SK-N-SH (cell line): ENCODE results near the gene ZMIZ1. TPM values are rescaled to one million over a fixed set of nuclear protein-coding genes. Genes with fewer than 3 reads are reported as not detected.

Experiments used
- CTCF ChIA-PET: fragments of 300-600, 350-600 bp; formaldehyde crosslinking; extraction: SDS; loops from one replicate; lab custom pipeline; 2021; lab: Yijun Ruan, JAX
- POLR2A ChIA-PET: fragments of 350-600 bp; sonication (Branson Sonifier 250); formaldehyde crosslinking; extraction: SDS; loops from one replicate; lab custom pipeline; 2020; ENCODE audit warnings: antibody characterized with exemption, inconsistent platforms; lab: Yijun Ruan, JAX
- DNase-seq: peaks from one replicate; pipeline ENCODE4 v3.0.0; 2012
- H2AFZ ChIP-seq: fragments of 200-600 bp; sonication (generic); 2 replicates; pipeline ENCODE4 v1.8.1; 2016; ENCODE audit warnings: antibody characterized with exemption, mild to moderate bottlenecking, low read depth
- H3F3A ChIP-seq: fragments of 200-600 bp; sonication (generic); replicated peaks from 2 replicates; pipeline ENCODE3; 2016; ENCODE audit warnings: antibody characterized with exemption, mild to moderate bottlenecking; ENCODE audit not compliant: insufficient read depth
- H3K27ac ChIP-seq, 2 experiments: fragments of 200-500 bp in 1 of 2; fragments of 200-600 bp in 1 of 2; sonication (Bioruptor generic) in 1 of 2; sonication (generic), shearing (Covaris generic) in 1 of 2; 2 replicates each; pipeline versions ENCODE4 v1.5.1 to v1.6.1; 2014 to 2016; ENCODE audit warnings: low read depth in 2 of 2, inconsistent platforms in 1 of 2, low read length in 1 of 2, mild to moderate bottlenecking in 1 of 2, mixed read lengths in 1 of 2
- H3K27me3 ChIP-seq: fragments of 200-600 bp; sonication (generic), shearing (Covaris generic); 2 replicates; pipeline ENCODE4 v1.6.1; 2016; ENCODE audit warnings: mixed run types; ENCODE audit not compliant: insufficient read depth
- H3K36me3 ChIP-seq, 2 experiments: fragments of 200-500 bp in 1 of 2; fragments of 200-600 bp in 1 of 2; sonication (Bioruptor generic) in 1 of 2; sonication (generic) in 1 of 2; replicated peaks in 1 of 2; 2 replicates each; pipeline versions ENCODE3 to v1.5.1; 2014 to 2016; ENCODE audit warnings: low read length in 1 of 2, mild to moderate bottlenecking in 1 of 2; ENCODE audit not compliant: insufficient read depth in 2 of 2, control insufficient read depth in 1 of 2
- H3K4me1 ChIP-seq, 2 experiments: fragments of 200-500 bp in 1 of 2; fragments of 200-600 bp in 1 of 2; sonication (Bioruptor generic) in 1 of 2; sonication (generic), shearing (Covaris generic) in 1 of 2; 2 replicates each; pipeline versions ENCODE4 v1.5.1 to v1.6.1; 2014 to 2016; ENCODE audit warnings: low read depth in 1 of 2, low read length in 1 of 2, mixed run types in 1 of 2; ENCODE audit not compliant: insufficient read depth in 2 of 2, control insufficient read depth in 1 of 2
- H3K4me2 ChIP-seq: fragments of 200-600 bp; sonication (generic), shearing (Covaris generic); 2 replicates; pipeline ENCODE4 v1.6.1; 2017; ENCODE audit warnings: mixed run types
- H3K4me3 ChIP-seq, 2 experiments: fragments of 200-500 bp in 1 of 2; fragments of 200-600 bp in 1 of 2; sonication (Bioruptor generic) in 1 of 2; sonication (generic), shearing (Covaris generic) in 1 of 2; 2 replicates each; pipeline versions ENCODE4 v1.5.1 to v1.8.1; 2014 to 2016; ENCODE audit warnings: low read depth in 2 of 2, inconsistent platforms in 1 of 2, low read length in 1 of 2, mild to moderate bottlenecking in 1 of 2, mixed read lengths in 1 of 2, moderate library complexity in 1 of 2
- H3K79me2 ChIP-seq: fragments of 200-600 bp; sonication (generic); 2 replicates; pipeline ENCODE4 v1.8.1; 2017; ENCODE audit warnings: mild to moderate bottlenecking; ENCODE audit not compliant: insufficient read depth
- H3K9ac ChIP-seq: fragments of 200-600 bp; sonication (generic); 2 replicates; pipeline ENCODE4 v1.6.1; 2017; ENCODE audit warnings: mixed run types
- H3K9me2 ChIP-seq: fragments of 200-600 bp; sonication (generic); 2 replicates; pipeline ENCODE4 v1.6.1; 2017; ENCODE audit warnings: mixed run types
- H3K9me3 ChIP-seq: fragments of 200-600 bp; sonication (generic); 2 replicates; pipeline ENCODE4 v1.6.1; 2017; ENCODE audit warnings: mixed run types, mild to moderate bottlenecking, moderate library complexity
- H4K20me1 ChIP-seq: fragments of 200-600 bp; sonication (generic); 2 replicates; pipeline ENCODE4 v1.6.1; 2017; ENCODE audit warnings: mild to moderate bottlenecking, mixed run types; ENCODE audit not compliant: insufficient read depth
- CHD2 ChIP-seq: fragments of 150-350 bp; IDR thresholded peaks from 2 replicates; pipeline ENCODE4 v1.6.1; 2018; ENCODE audit warnings: low read length; ENCODE audit not compliant: partially characterized antibody
- CTCF ChIP-seq: fragments of 200-600 bp; sonication (generic); IDR thresholded peaks from 2 replicates; pipeline ENCODE4 v1.6.1; 2017; ENCODE audit warnings: antibody characterized with exemption, mild to moderate bottlenecking, moderate library complexity
- ELF1 ChIP-seq: IDR thresholded peaks from 2 replicates; pipeline ENCODE4 v1.4.0; 2012
- EZH2phosphoT487 ChIP-seq: fragments of 200-600 bp; sonication (generic); IDR thresholded peaks from 2 replicates; pipeline ENCODE4 v1.6.1; 2017; ENCODE audit warnings: low read depth, mixed run types, mild to moderate bottlenecking, antibody characterized with exemption, moderate library complexity, borderline replicate concordance
- FOSL2 ChIP-seq: IDR thresholded peaks from 2 replicates; pipeline ENCODE4 v1.4.0; 2012; ENCODE audit warnings: low read depth, mild to moderate bottlenecking, moderate library complexity, borderline replicate concordance
- FOXJ3 ChIP-seq: sonication (generic); formaldehyde crosslinking; IDR thresholded peaks from 2 replicates; pipeline ENCODE4 v1.5.1; 2020; ENCODE audit warnings: mild to moderate bottlenecking, missing genetic modification reagents
- FOXM1 ChIP-seq: IDR thresholded peaks from 2 replicates; pipeline ENCODE4 v1.4.0; 2012; ENCODE audit warnings: low read depth, mild to moderate bottlenecking
- GABPA ChIP-seq: IDR thresholded peaks from 2 replicates; pipeline ENCODE4 v1.4.0; 2012; ENCODE audit warnings: low read depth, mild to moderate bottlenecking
- GATA2 ChIP-seq: sonication (generic); formaldehyde crosslinking; IDR thresholded peaks from 2 replicates; pipeline ENCODE4 v1.5.0; 2020; ENCODE audit warnings: mild to moderate bottlenecking, missing genetic modification reagents
- JUND ChIP-seq: IDR thresholded peaks from 2 replicates; pipeline ENCODE4 v1.4.0; 2012
- MAX ChIP-seq: IDR thresholded peaks from 2 replicates; pipeline ENCODE4 v1.4.0; 2012; ENCODE audit warnings: low read depth
- MEF2A ChIP-seq: IDR thresholded peaks from 2 replicates; pipeline ENCODE4 v1.4.0; 2012; ENCODE audit warnings: low read depth, borderline replicate concordance
- MXI1 ChIP-seq: IDR thresholded peaks from 2 replicates; pipeline ENCODE4 v1.6.1; 2012; ENCODE audit warnings: mild to moderate bottlenecking, low read depth, low read length, improper control_type of control experiment
- NFIC ChIP-seq: IDR thresholded peaks from 2 replicates; pipeline ENCODE4 v1.4.0; 2012; ENCODE audit warnings: borderline replicate concordance
- NRF1 ChIP-seq: IDR thresholded peaks from 2 replicates; pipeline ENCODE4 v1.6.1; 2012; ENCODE audit warnings: low read depth, mild to moderate bottlenecking, low read length
- POLR2AphosphoS5 ChIP-seq: IDR thresholded peaks from 2 replicates; pipeline ENCODE4 v1.6.1; 2012; ENCODE audit warnings: low read depth, low read length
- RAD21 ChIP-seq: IDR thresholded peaks from 2 replicates; pipeline ENCODE4 v1.6.1; 2012; ENCODE audit warnings: mild to moderate bottlenecking, low read length
- RCOR1 ChIP-seq: fragments of 150-350 bp; IDR thresholded peaks from 2 replicates; pipeline ENCODE4 v1.6.1; 2017; ENCODE audit warnings: antibody characterized with exemption, low read length
- RXRA ChIP-seq: IDR thresholded peaks from 2 replicates; pipeline ENCODE4 v1.4.0; 2012; ENCODE audit warnings: low read depth, mild to moderate bottlenecking, borderline replicate concordance
- SIN3A ChIP-seq: IDR thresholded peaks from 2 replicates; pipeline ENCODE4 v1.6.1; 2012; ENCODE audit warnings: low read depth, mild to moderate bottlenecking, low read length, moderate library complexity, borderline replicate concordance
- SMC3 ChIP-seq: IDR thresholded peaks from 2 replicates; pipeline ENCODE4 v1.6.1; 2012; ENCODE audit warnings: low read depth, low read length, improper control_type of control experiment
- TAF1 ChIP-seq: IDR thresholded peaks from 2 replicates; pipeline ENCODE4 v1.6.1; 2012; ENCODE audit warnings: low read depth, mild to moderate bottlenecking, low read length, moderate library complexity, borderline replicate concordance
- TCF12 ChIP-seq: IDR thresholded peaks from 2 replicates; pipeline ENCODE4 v1.4.0; 2012
- USF2 ChIP-seq: fragments of 150-350 bp; IDR thresholded peaks from 2 replicates; pipeline ENCODE4 v1.6.1; 2017; ENCODE audit warnings: antibody characterized with exemption, low read length, low read depth, borderline replicate concordance
- YY1 ChIP-seq: IDR thresholded peaks from 2 replicates; pipeline ENCODE4 v1.4.0; 2012; ENCODE audit warnings: low read depth, mild to moderate bottlenecking
- WGBS: methylation state at CpG from one replicate; pipeline ENCODE4 v1.1.6; 2017; ENCODE audit warnings: low lambda C conversion rate; 5-methylcytosine and 5-hydroxymethylcytosine counted together
- polyA plus RNA-seq, 3 experiments: library from polyadenylated mRNA; depleted of rRNA; stranded (reverse); fragments of >200 nt; gene quantifications; 2 replicates each; pipeline ENCODE4 v1.2.3, GENCODE V29; 2012
- TF ChIP-seq, protein P1 (sequence below): IDR thresholded peaks from 2 replicates; pipeline ENCODE4; 2012
- TF ChIP-seq, protein P2 (sequence below): IDR thresholded peaks from 2 replicates; pipeline ENCODE4 v1.6.1; 2012; ENCODE audit warnings: mild to moderate bottlenecking, low read depth, low read length, moderate library complexity

Gene ZMIZ1
- polyA plus RNA-seq, 1 of the 3 experiments (the other 2 are of a cell fraction) = 23.5 TPM

- 38% methylated on average over 12 of the region's 13 CpGs for WGBS
- Histone ChIP-seq H3K4me1 (peaks cover 20 to 35% of the 10 kb centered on the region in 2 experiments; a peak in 3 of 4 replicates), H2AFZ (no peak overlapping the region), H3K27me3 (no peaks in the 10 kb centered on the region), H3K9ac (peak overlapping the region; percentile 54), H4K20me1 (peaks cover 7% of the 10 kb centered on the region), H3K79me2 (peaks cover 19% of the 10 kb centered on the region), H3F3A (peaks cover 42% of the 10 kb centered on the region), H3K9me2 (no peaks in the 10 kb centered on the region), H3K9me3 (no peaks in the 10 kb centered on the region), H3K4me2 (peak overlapping the region; percentile 75), H3K27ac (peak overlapping the region; percentile 60 to 92), H3K4me3 (no peak overlapping the region), H3K36me3 (peaks cover 44 to 80% of the 10 kb centered on the region in 2 experiments)
- CTCF ChIA-PET = interaction anchor here (0.6 kb wide), 1 partner anchor 154 kb away, joined by 3 read pairs; no protein-coding TSS in a partner anchor
- POLR2A ChIA-PET = interaction anchor here (0.9 to 1.6 kb wide), 4 partner anchors 9 to 75 kb away, joined by 3 to 6 read pairs (median 4); no protein-coding TSS in a partner anchor
- no peak for DNase-seq
- TF ChIP-seq MXI1 = no peak
- no peak for TF ChIP-seq CHD2
- TF ChIP-seq POLR2AphosphoS5 = no peak
- TF ChIP-seq JUND = peak; percentile 84
- TF ChIP-seq EZH2phosphoT487 = no peak
- TF ChIP-seq CTCF = no peak
- TF ChIP-seq YY1 = no peak
- no peak for TF ChIP-seq GATA2 (CRISPR knock-in tag)
- no peak for TF ChIP-seq FOXJ3 (CRISPR knock-in tag)
- no peak for TF ChIP-seq TAF1
- TF ChIP-seq USF2 = no peak
- no peak for TF ChIP-seq RAD21
- peak; percentile 88; the same call in 1 of the 2 replicates for TF ChIP-seq FOSL2
- TF ChIP-seq TCF12 = peak; percentile 69
- TF ChIP-seq SIN3A = no peak
- TF ChIP-seq FOXM1 = no peak
- TF ChIP-seq MEF2A = no peak
- TF ChIP-seq MAX = peak; percentile 76
- TF ChIP-seq NFIC = peak; percentile 80
- TF ChIP-seq RXRA = peak; percentile 97; the same call in 1 of the 2 replicates
- no peak for TF ChIP-seq RCOR1
- no peak for TF ChIP-seq NRF1
- TF ChIP-seq, protein P1, sequence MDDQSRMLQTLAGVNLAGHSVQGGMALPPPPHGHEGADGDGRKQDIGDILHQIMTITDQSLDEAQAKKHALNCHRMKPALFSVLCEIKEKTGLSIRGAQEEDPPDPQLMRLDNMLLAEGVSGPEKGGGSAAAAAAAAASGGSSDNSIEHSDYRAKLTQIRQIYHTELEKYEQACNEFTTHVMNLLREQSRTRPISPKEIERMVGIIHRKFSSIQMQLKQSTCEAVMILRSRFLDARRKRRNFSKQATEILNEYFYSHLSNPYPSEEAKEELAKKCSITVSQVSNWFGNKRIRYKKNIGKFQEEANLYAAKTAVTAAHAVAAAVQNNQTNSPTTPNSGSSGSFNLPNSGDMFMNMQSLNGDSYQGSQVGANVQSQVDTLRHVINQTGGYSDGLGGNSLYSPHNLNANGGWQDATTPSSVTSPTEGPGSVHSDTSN = peak; percentile 89
- no peak for TF ChIP-seq ELF1
- TF ChIP-seq GABPA = no peak
- TF ChIP-seq SMC3 = no peak
- TF ChIP-seq, protein P2, sequence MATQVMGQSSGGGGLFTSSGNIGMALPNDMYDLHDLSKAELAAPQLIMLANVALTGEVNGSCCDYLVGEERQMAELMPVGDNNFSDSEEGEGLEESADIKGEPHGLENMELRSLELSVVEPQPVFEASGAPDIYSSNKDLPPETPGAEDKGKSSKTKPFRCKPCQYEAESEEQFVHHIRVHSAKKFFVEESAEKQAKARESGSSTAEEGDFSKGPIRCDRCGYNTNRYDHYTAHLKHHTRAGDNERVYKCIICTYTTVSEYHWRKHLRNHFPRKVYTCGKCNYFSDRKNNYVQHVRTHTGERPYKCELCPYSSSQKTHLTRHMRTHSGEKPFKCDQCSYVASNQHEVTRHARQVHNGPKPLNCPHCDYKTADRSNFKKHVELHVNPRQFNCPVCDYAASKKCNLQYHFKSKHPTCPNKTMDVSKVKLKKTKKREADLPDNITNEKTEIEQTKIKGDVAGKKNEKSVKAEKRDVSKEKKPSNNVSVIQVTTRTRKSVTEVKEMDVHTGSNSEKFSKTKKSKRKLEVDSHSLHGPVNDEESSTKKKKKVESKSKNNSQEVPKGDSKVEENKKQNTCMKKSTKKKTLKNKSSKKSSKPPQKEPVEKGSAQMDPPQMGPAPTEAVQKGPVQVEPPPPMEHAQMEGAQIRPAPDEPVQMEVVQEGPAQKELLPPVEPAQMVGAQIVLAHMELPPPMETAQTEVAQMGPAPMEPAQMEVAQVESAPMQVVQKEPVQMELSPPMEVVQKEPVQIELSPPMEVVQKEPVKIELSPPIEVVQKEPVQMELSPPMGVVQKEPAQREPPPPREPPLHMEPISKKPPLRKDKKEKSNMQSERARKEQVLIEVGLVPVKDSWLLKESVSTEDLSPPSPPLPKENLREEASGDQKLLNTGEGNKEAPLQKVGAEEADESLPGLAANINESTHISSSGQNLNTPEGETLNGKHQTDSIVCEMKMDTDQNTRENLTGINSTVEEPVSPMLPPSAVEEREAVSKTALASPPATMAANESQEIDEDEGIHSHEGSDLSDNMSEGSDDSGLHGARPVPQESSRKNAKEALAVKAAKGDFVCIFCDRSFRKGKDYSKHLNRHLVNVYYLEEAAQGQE = no peak
Measured at GRCh38 chr10:79299397-79300241, 230.9 kb downstream of the ZMIZ1 start.
